ENCODE data around the gene SEMA7A. TPM values are rescaled to one million over a fixed set of nuclear protein-coding genes. Genes with fewer than 3 reads are reported as not detected.

Gene SEMA7A
- total RNA-seq, 3 donors from 2014 or later, result 1.6 to 3.7 (median 3.0) TPM

GRCh38 chr15:74453925-74454763 lies 20.4 kb upstream of the SEMA7A start:
- Histone ChIP-seq H3K4me1 (ENCODE audit: low read depth) (no peaks in the 10 kb centered on the region), H3K36me3 (ENCODE audit: low read depth) (peaks cover 14% of the 10 kb centered on the region), H3K4me3 (no peak overlapping the region), H3K9me3 (no peaks in the 10 kb centered on the region)
- no peak for ATAC-seq
- intact Hi-C loops (cut with DNase I, micrococcal nuclease), result no loop called here
- DNase-seq, result no peak
- no peak for TF ChIP-seq CTCF (IDR thresholded peaks at IDR 0.05)

- Histone ChIP-seq H3K4me3 (no peak overlapping the region), H3K9me3 (no peaks in the 10 kb centered on the region), H3K36me3 (ENCODE audit: low read depth) (peaks cover 16% of the 10 kb centered on the region), H3K4me1 (ENCODE audit: low read depth) (no peaks in the 10 kb centered on the region)
- intact Hi-C loops (cut with DNase I, micrococcal nuclease), result no loop called here
- TF ChIP-seq CTCF (IDR thresholded peaks at IDR 0.05), result no peak
- no peak for ATAC-seq
- DNase-seq, result no peak
These were observed 18.4 kb upstream of the SEMA7A start for GRCh38 chr15:74451861-74452835.

GRCh38 chr15:74451322-74451721 lies 17.6 kb upstream of the SEMA7A start:
- DNase-seq, result no peak
- intact Hi-C loops (cut with DNase I, micrococcal nuclease), result no loop called here
- Histone ChIP-seq H3K4me3 (no peak overlapping the region), H3K9me3 (no peaks in the 10 kb centered on the region), H3K4me1 (ENCODE audit: low read depth) (no peaks in the 10 kb centered on the region), H3K36me3 (ENCODE audit: low read depth) (peaks cover 16% of the 10 kb centered on the region)
- ATAC-seq, result no peak
- no peak for TF ChIP-seq CTCF (IDR thresholded peaks at IDR 0.05)

GRCh38 chr15:74449643-74450205 lies 16.0 kb upstream of the SEMA7A start:
- Histone ChIP-seq H3K4me3 (no peak overlapping the region), H3K9me3 (no peaks in the 10 kb centered on the region), H3K36me3 (ENCODE audit: low read depth) (peaks cover 16% of the 10 kb centered on the region), H3K4me1 (ENCODE audit: low read depth) (no peaks in the 10 kb centered on the region)
- no peak for DNase-seq
- TF ChIP-seq CTCF (IDR thresholded peaks at IDR 0.05), result no peak
- ATAC-seq, result no peak
- intact Hi-C loops (cut with DNase I, micrococcal nuclease), result no loop called here

GRCh38 chr15:74449095-74449494 lies 15.3 kb upstream of the SEMA7A start:
- TF ChIP-seq CTCF (IDR thresholded peaks at IDR 0.05), result no peak
- H3K4me3 ChIP-seq, result no peak overlapping the region
- intact Hi-C loops (cut with DNase I, micrococcal nuclease), result no loop called here
- DNase-seq (no peak), ATAC-seq (no peak)
- no peaks in the 10 kb centered on the region for H3K9me3 ChIP-seq
- no peaks in the 10 kb centered on the region for H3K4me1 ChIP-seq (ENCODE audit: low read depth)
- peaks cover 16% of the 10 kb centered on the region for H3K36me3 ChIP-seq (ENCODE audit: low read depth)
